BE2C (cell line): ENCODE measurements around the gene IQCE.

ENCODE experiments used
- DNase-seq: peaks from one replicate; pipeline ENCODE4 v3.0.0-alpha.2; 2020
- H3K27me3 ChIP-seq: fragments of 250-450 bp; sonication (Bioruptor Pico); 2 replicates; pipeline ENCODE4 v1.5.1; 2020; ENCODE audit warnings: mild to moderate bottlenecking
- H3K36me3 ChIP-seq: fragments of 250-450 bp; sonication (Bioruptor Pico); 2 replicates; pipeline ENCODE4 v1.5.1; 2020; ENCODE audit warnings: mild to moderate bottlenecking
- H3K4me1 ChIP-seq: fragments of 250-450 bp; sonication (Bioruptor Pico); 2 replicates; pipeline ENCODE4 v1.5.1; 2020
- H3K4me3 ChIP-seq: 2 replicates; pipeline ENCODE4 v1.5.1; 2011; ENCODE audit warnings: low read depth, low read length
- H3K9me3 ChIP-seq: fragments of 250-450 bp; sonication (Bioruptor Pico); 2 replicates; pipeline ENCODE4 v1.5.1; 2020
- CTCF ChIP-seq: IDR thresholded peaks from 2 replicates; pipeline ENCODE4 v1.5.1; 2012; ENCODE audit warnings: mild to moderate bottlenecking, low read depth, low read length

IQCE gene

GRCh38 chr7:2516194-2516555, 42.6 kb upstream of the IQCE start:
- H3K27me3 ChIP-seq: no peaks in the 10 kb centered on the region
- no peaks in the 10 kb centered on the region for H3K9me3 ChIP-seq
- peaks cover 41% of the 10 kb centered on the region for H3K4me1 ChIP-seq
- TF ChIP-seq CTCF: no peak
- DNase-seq: no peak
- H3K4me3 ChIP-seq: no peak overlapping the region
- no peaks in the 10 kb centered on the region for H3K36me3 ChIP-seq

GRCh38 chr7:2517026-2517425, 41.8 kb upstream of the IQCE start:
- H3K4me1 ChIP-seq: peaks cover 39% of the 10 kb centered on the region
- H3K9me3 ChIP-seq: no peaks in the 10 kb centered on the region
- TF ChIP-seq CTCF: no peak
- no peaks in the 10 kb centered on the region for H3K27me3 ChIP-seq
- DNase-seq: no peak
- no peaks in the 10 kb centered on the region for H3K36me3 ChIP-seq
- H3K4me3 ChIP-seq: no peak overlapping the region

GRCh38 chr7:2517678-2518507, 40.9 kb upstream of the IQCE start:
- Histone ChIP-seq H3K4me3 (no peak overlapping the region), H3K4me1 (peaks cover 39% of the 10 kb centered on the region), H3K36me3 (no peaks in the 10 kb centered on the region), H3K9me3 (no peaks in the 10 kb centered on the region), H3K27me3 (no peaks in the 10 kb centered on the region)
- no peak for DNase-seq
- no peak for TF ChIP-seq CTCF

GRCh38 chr7:2518737-2519118, 40.1 kb upstream of the IQCE start:
- no peaks in the 10 kb centered on the region for H3K9me3 ChIP-seq
- no peaks in the 10 kb centered on the region for H3K36me3 ChIP-seq
- DNase-seq: no peak
- no peak for TF ChIP-seq CTCF
- H3K4me1 ChIP-seq: peaks cover 42% of the 10 kb centered on the region
- H3K4me3 ChIP-seq: no peak overlapping the region
- H3K27me3 ChIP-seq: no peaks in the 10 kb centered on the region

GRCh38 chr7:2519119-2519930, 39.5 kb upstream of the IQCE start, which contains the start of gene LFNG:
Gene LFNG (plus strand): TSS chr7:2519774. CDS start chr7:2519862, 88 bp downstream.
- DNase-seq: peak; percentile 95
- Histone ChIP-seq H3K36me3 (no peaks in the 10 kb centered on the region), H3K9me3 (no peaks in the 10 kb centered on the region), H3K4me3 (peak within 1 kb of the TSS; percentile 62), H3K27me3 (no peaks in the 10 kb centered on the region), H3K4me1 (peaks cover 42% of the 10 kb centered on the region)
- TF ChIP-seq CTCF: no peak
